Measurements from ENCODE around the gene DCN.

GRCh38 chr12:91143206-91143605 lies 39.4 kb downstream of the DCN start:
- TF ChIP-seq EZH2phosphoT487 (IDR thresholded peaks at IDR 0.05; ENCODE audit: insufficient read depth, low read depth) (no peak), EZH2 (IDR thresholded peaks at IDR 0.05; ENCODE audit: insufficient read depth, poor library complexity, severe bottlenecking) (no peak)
